GM21423 (cell line): Measurements from ENCODE around the gene GOLGA8B.
"Not testable (repeated sequence)": the region's sequence is repeated elsewhere in the genome, so short reads cannot be mapped to it uniquely, and the experiment has no call there.

Experiments used
- ATAC-seq: cut with Tn5 transposase; IDR thresholded peaks from one replicate; pipeline ENCODE4 v1.9.1; 2021; ENCODE audit warnings: mild to moderate bottlenecking, moderate library complexity; ENCODE audit not compliant: unreplicated experiment

GOLGA8B gene

GRCh38 chr15:34564711-34565110 is 18.7 kb downstream of the GOLGA8B start:
- ATAC-seq, result not testable (repeated sequence)

GRCh38 chr15:34560814-34561213 is 22.6 kb downstream of the GOLGA8B start:
- not testable (repeated sequence) for ATAC-seq

GRCh38 chr15:34559764-34560163 is 23.7 kb downstream of the GOLGA8B start:
- ATAC-seq, result not testable (repeated sequence)

- not testable (repeated sequence) for ATAC-seq
Measured at GRCh38 chr15:34555162-34555561, 28.3 kb downstream of the GOLGA8B start.

GRCh38 chr15:34554716-34555115 is 28.7 kb downstream of the GOLGA8B start:
- ATAC-seq, result not testable (repeated sequence)

- ATAC-seq, result not testable (repeated sequence)
Measured at GRCh38 chr15:34554126-34554525, 29.3 kb downstream of the GOLGA8B start.

- not testable (repeated sequence) for ATAC-seq
Measured at GRCh38 chr15:34550129-34550528, 33.3 kb downstream of the GOLGA8B start.

- not testable (repeated sequence) for ATAC-seq
Measured at GRCh38 chr15:34549381-34549809, 34.1 kb downstream of the GOLGA8B start.

GRCh38 chr15:34543860-34544649 is 39.4 kb downstream of the GOLGA8B start:
- ATAC-seq, result not testable (repeated sequence)

GRCh38 chr15:34535857-34536256 is 47.6 kb downstream of the GOLGA8B start:
- not testable (repeated sequence) for ATAC-seq
